Endothelial cell of umbilical vein (primary cell): ENCODE results near the gene IFT27. TPM values are rescaled to one million over a fixed set of nuclear protein-coding genes. Genes with fewer than 3 reads are reported as not detected.

Experiments
- BruUV-seq: library from RNA; stranded (reverse); fragments of 400-500 nt; replicated peaks from 2 replicates; lab custom pipeline; 2021; lab: Mats Ljungman, UMichigan
- CTCF ChIA-PET: fragments of 300-600, 350-600 bp; sonication (Branson Sonifier 250); formaldehyde crosslinking; loops from one replicate; lab custom pipeline; 2021; ENCODE audit warnings: antibody characterized with exemption, inconsistent platforms; lab: Charles Lee
- POLR2A ChIA-PET: fragments of 300-600, 350-600 bp; sonication (Branson Sonifier 250); formaldehyde crosslinking; loops from one replicate; lab custom pipeline; 2021; ENCODE audit warnings: antibody characterized with exemption, inconsistent platforms; lab: Charles Lee
- DNase-seq: peaks from one replicate; pipeline ENCODE4 v3.0.0-alpha.2; 2011; ENCODE audit warnings: low read depth, low spot score
- FAIRE-seq: peaks from 2 replicates; lab custom pipeline; 2011; peaks lifted over from hg19 to GRCh38; lab: Jason Lieb, UNC
- H2AFZ ChIP-seq: 2 replicates; pipeline ENCODE4 v1.6.0; 2012; ENCODE audit warnings: low read depth, low read length, control low read depth, inconsistent platforms
- H3K27ac ChIP-seq: 2 replicates; pipeline ENCODE4 v1.5.1; 2011; ENCODE audit warnings: low read depth, mild to moderate bottlenecking, control low read depth, low read length, moderate library complexity; ENCODE audit not compliant: insufficient read depth
- H3K27me3 ChIP-seq, 2 experiments: 2 replicates each; pipeline versions ENCODE4 v1.6.0 to v1.6.1; 2011; ENCODE audit warnings: low read length in 2 of 2, mixed read lengths in 1 of 2; ENCODE audit not compliant: control insufficient read depth in 2 of 2, insufficient read depth in 2 of 2
- H3K36me3 ChIP-seq, 2 experiments: 2 replicates in 1 of 2; 3 replicates in 1 of 2; pipeline ENCODE4 v1.5.1; 2011; ENCODE audit warnings: low read length in 2 of 2, mild to moderate bottlenecking in 1 of 2, moderate library complexity in 1 of 2; ENCODE audit not compliant: control insufficient read depth in 2 of 2, insufficient read depth in 2 of 2; ENCODE audit errors: extremely low read depth in 1 of 2
- H3K4me1 ChIP-seq: 3 replicates; pipeline ENCODE4 v1.5.1; 2011; ENCODE audit warnings: mild to moderate bottlenecking, low read length; ENCODE audit not compliant: control insufficient read depth, insufficient read depth; ENCODE audit errors: extremely low read depth
- H3K4me2 ChIP-seq: 2 replicates; pipeline ENCODE4 v1.6.1; 2011; ENCODE audit warnings: low read length, control low read depth, mixed read lengths; ENCODE audit not compliant: insufficient read depth
- H3K4me3 ChIP-seq, 3 experiments: fragments of 200-600 bp in 1 of 3; sonication (generic), shearing (Covaris generic) in 1 of 3; replicated peaks in 1 of 3; 2 replicates each; pipeline ENCODE4 v1.5.1; 2011 to 2016; ENCODE audit warnings: control low read depth in 3 of 3, low read length in 3 of 3, mild to moderate bottlenecking in 2 of 3, inconsistent platforms in 1 of 3, low read depth in 1 of 3, moderate library complexity in 1 of 3; ENCODE audit not compliant: insufficient read depth in 1 of 3
- H3K79me2 ChIP-seq: 2 replicates; pipeline ENCODE4 v1.6.0; 2012; ENCODE audit warnings: low read length, inconsistent platforms; ENCODE audit not compliant: control insufficient read depth, insufficient read depth
- H3K9ac ChIP-seq: replicated peaks from 2 replicates; pipeline ENCODE3; 2011; ENCODE audit warnings: low read length, control low read depth; ENCODE audit not compliant: insufficient read depth; ENCODE audit errors: extremely low read depth
- H3K9me1 ChIP-seq: replicated peaks from 3 replicates; pipeline ENCODE4 v1.6.0; 2011; ENCODE audit warnings: mild to moderate bottlenecking, low read length; ENCODE audit not compliant: control insufficient read depth, insufficient read depth; ENCODE audit errors: extremely low read depth
- H3K9me3 ChIP-seq: replicated peaks from 2 replicates; pipeline ENCODE4 v1.5.1; 2012; ENCODE audit warnings: low read length, inconsistent platforms; ENCODE audit not compliant: control insufficient read depth, insufficient read depth
- H4K20me1 ChIP-seq: replicated peaks from 2 replicates; pipeline ENCODE3; 2011; ENCODE audit warnings: mild to moderate bottlenecking, low read length; ENCODE audit not compliant: control insufficient read depth, insufficient read depth; ENCODE audit errors: extremely low read depth
- CTCF ChIP-seq, 2 donors: IDR thresholded peaks; 1 replicate in 1 of 2; 2 replicates in 1 of 2; pipeline ENCODE4 v1.5.1; 2011; ENCODE audit warnings: low read length in 2 of 2, mild to moderate bottlenecking in 2 of 2, moderate library complexity in 2 of 2, control low read depth in 1 of 2, inconsistent platforms in 1 of 2, low read depth in 1 of 2; ENCODE audit not compliant: insufficient read depth in 1 of 2; ENCODE audit errors: extremely low read depth in 1 of 2
- FOS ChIP-seq: IDR thresholded peaks from 2 replicates; pipeline ENCODE4 v1.6.1; 2011; ENCODE audit warnings: mild to moderate bottlenecking, low read length, moderate library complexity, borderline replicate concordance; ENCODE audit not compliant: insufficient read depth
- GATA2 ChIP-seq: IDR thresholded peaks from 2 replicates; pipeline ENCODE4 v1.7.0; 2011; ENCODE audit warnings: low read depth, mild to moderate bottlenecking, moderate library complexity, mixed read lengths, low read length; ENCODE audit not compliant: insufficient read length, insufficient read depth
- JUN ChIP-seq: IDR thresholded peaks from 2 replicates; pipeline ENCODE4 v1.6.1; 2011; ENCODE audit warnings: borderline replicate concordance, low read depth; ENCODE audit not compliant: insufficient read length, insufficient read depth
- MYC ChIP-seq: IDR thresholded peaks from one replicate; pipeline ENCODE4 v1.6.1; 2011; ENCODE audit warnings: mild to moderate bottlenecking, low read depth, low read length
- POLR2A ChIP-seq: IDR thresholded peaks from 2 replicates; pipeline ENCODE4 v1.6.1; 2012; ENCODE audit warnings: low read depth, mild to moderate bottlenecking, control low read depth, low read length
- POLR2AphosphoS5 ChIP-seq: IDR thresholded peaks from 2 replicates; pipeline ENCODE4 v1.6.1; 2012; ENCODE audit warnings: low read depth, mild to moderate bottlenecking, control low read depth, low read length, moderate library complexity; ENCODE audit not compliant: insufficient read depth
- dilution Hi-C: fragments of 300-500 bp; cut with MboI; formaldehyde crosslinking; loops from one replicate; pipeline ENCODE4 v1.15.0; 2019; ENCODE audit warnings: low sequenced_read_pairs; ENCODE audit not compliant: extremely low pct_ligation_motif_present
- intact Hi-C: fragments of 100-400 bp; cut with micrococcal nuclease; formaldehyde crosslinking; loops from one replicate; pipeline ENCODE4 v1.10.0; 2022
- polyA plus RNA-seq, 4 experiments: library from polyadenylated mRNA; depleted of rRNA in 3 of 4; stranded (reverse) in 3 of 4; unstranded in 1 of 4; fragments of >200 nt; gene quantifications; 2 replicates each; pipeline versions ENCODE4 v1.2.1 to v1.2.3, GENCODE V29; 2011 to 2012; ENCODE audit warnings: missing spikeins in 1 of 4
- total RNA-seq: library from RNA; stranded (reverse); gene quantifications from 2 replicates; pipeline ENCODE4 v1.2.3, GENCODE V29; 2021
- TF ChIP-seq, protein P1 (sequence below): IDR thresholded peaks from 2 replicates; pipeline ENCODE4 v1.6.1; 2011; ENCODE audit not compliant: insufficient read depth, insufficient read length

IFT27 gene
- total and polyA plus RNA-seq, 2 donors (not counting 3 experiments of a cell fraction or from before 2014, with no cell fraction given), result 29.9 to 33.7 TPM

GRCh38 chr22:36727927-36728488, 47.9 kb downstream of the IFT27 start:
- H3K9ac ChIP-seq, result no peak overlapping the region
- H3K36me3 ChIP-seq, result no peaks in the 10 kb centered on the region
- peaks cover 0 to 3% of the 10 kb centered on the region in 2 experiments for H3K27me3 ChIP-seq
- H3K4me2 ChIP-seq, result no peak overlapping the region
- H3K9me1 ChIP-seq, result no peaks in the 10 kb centered on the region
- intact Hi-C loops, result loop anchor here (10.0 kb wide), 1 partner anchor 93 kb away; no protein-coding TSS in a partner anchor
- BruUV-seq, result no TSS peak
- H3K4me1 ChIP-seq, result no peaks in the 10 kb centered on the region
- no peak overlapping the region for H2AFZ ChIP-seq
- FAIRE-seq (no peak), DNase-seq (no peak)
- CTCF ChIA-PET, result no interaction called here
- no peaks in the 10 kb centered on the region for H3K79me2 ChIP-seq
- POLR2A ChIA-PET, result no interaction called here
- no peaks in the 10 kb centered on the region for H4K20me1 ChIP-seq
- dilution Hi-C loops, result no loop called here
- no peaks in the 10 kb centered on the region for H3K9me3 ChIP-seq
- no peak overlapping the region for H3K4me3 ChIP-seq
- H3K27ac ChIP-seq, result no peak overlapping the region
- TF ChIP-seq POLR2AphosphoS5 (no peak), POLR2A (no peak), CTCF (IDR thresholded peaks at IDR 0.05; ENCODE audit: extremely low read depth in 1 of 2, insufficient read depth in 1 of 2, low read depth in 1 of 2, low read length in 2 of 2) (no peak), JUN (no peak), GATA2 (no peak), MYC (no peak), FOS (no peak)
- TF ChIP-seq, protein P1, sequence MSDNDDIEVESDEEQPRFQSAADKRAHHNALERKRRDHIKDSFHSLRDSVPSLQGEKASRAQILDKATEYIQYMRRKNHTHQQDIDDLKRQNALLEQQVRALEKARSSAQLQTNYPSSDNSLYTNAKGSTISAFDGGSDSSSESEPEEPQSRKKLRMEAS, result peak; percentile 32
